Measurements from ENCODE around the gene SNX25.

SNX25 gene

DNA sequence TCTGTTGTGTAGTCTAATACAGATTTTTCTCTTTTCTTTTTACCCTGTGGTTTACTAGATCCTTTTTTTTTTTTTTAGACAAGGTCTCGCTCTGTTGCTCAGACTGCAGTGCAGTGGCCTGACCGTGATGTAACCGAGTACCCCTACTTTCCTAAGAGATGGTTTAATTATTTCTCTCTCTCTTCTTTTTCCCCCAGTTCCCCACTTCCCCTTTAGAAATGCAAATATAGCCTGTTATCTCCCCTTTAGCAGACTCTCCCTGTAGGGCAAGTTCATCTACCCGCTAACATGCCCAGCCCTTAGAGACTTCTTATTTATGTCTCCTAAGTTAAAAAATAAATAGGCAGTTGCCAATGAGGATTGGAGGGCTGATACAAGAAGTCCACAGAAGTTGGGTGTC lies 4.5 kb downstream of the SNX25 start:
- no peak overlapping the region for H3K4me3 ChIP-seq (replicated peaks in 1 of 2; ENCODE audit: low read depth in 2 of 2, low read length in 2 of 2)
- no peak for DNase-seq (ENCODE audit: low read depth in 2 of 2)
- no peak for TF ChIP-seq CTCF (IDR thresholded peaks at IDR 0.05; ENCODE audit: low read depth, low read length)

GRCh38 chr4:185215261-185215660 lies 5.9 kb downstream of the SNX25 start:
- no peak for DNase-seq (ENCODE audit: low read depth in 2 of 2)
- no peak for TF ChIP-seq CTCF (IDR thresholded peaks at IDR 0.05; ENCODE audit: low read depth, low read length)
- H3K4me3 ChIP-seq (replicated peaks in 1 of 2; ENCODE audit: low read depth in 2 of 2, low read length in 2 of 2) = no peak overlapping the region

DNA sequence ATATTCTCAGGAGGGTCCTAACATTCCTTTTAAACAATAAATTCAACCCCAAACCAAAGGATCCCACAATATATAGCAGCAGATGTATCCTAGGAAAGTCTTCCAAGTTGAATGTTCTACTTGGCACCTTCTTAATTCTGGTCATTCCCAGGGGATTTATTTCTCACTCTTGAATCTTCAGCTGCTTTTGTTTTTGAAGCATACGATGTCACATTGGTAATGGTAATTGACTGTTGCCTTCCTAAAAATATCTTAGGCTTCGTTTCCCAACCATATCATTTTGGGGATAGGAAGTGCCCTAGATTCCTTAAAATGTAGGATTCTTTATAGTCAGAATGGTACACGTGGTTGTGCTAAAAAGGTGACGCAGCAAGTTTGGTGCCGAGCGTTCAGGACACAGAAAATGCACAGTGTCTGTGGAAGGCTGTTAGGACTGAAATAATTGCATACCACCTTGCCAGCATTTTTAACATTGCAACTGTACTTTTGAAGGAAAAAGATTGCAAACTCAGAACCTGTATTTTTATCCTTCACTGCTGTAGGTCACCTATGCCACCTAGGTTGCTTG lies 8.1 kb downstream of the SNX25 start:
- no peak overlapping the region for H3K4me3 ChIP-seq (replicated peaks in 1 of 2; ENCODE audit: low read depth in 2 of 2, low read length in 2 of 2)
- TF ChIP-seq CTCF (IDR thresholded peaks at IDR 0.05; ENCODE audit: low read depth, low read length) = no peak
- no peak for DNase-seq (ENCODE audit: low read depth in 2 of 2)

GRCh38 chr4:185218312-185218711 lies 8.9 kb downstream of the SNX25 start:
- no peak for TF ChIP-seq CTCF (IDR thresholded peaks at IDR 0.05; ENCODE audit: low read depth, low read length)
- H3K4me3 ChIP-seq (replicated peaks in 1 of 2; ENCODE audit: low read depth in 2 of 2, low read length in 2 of 2) = no peak overlapping the region
- no peak for DNase-seq (ENCODE audit: low read depth in 2 of 2)

GRCh38 chr4:185219551-185220344 lies 10.3 kb downstream of the SNX25 start:
- DNase-seq (ENCODE audit: low read depth in 2 of 2) = peak; percentile 76 to 86
- H3K4me3 ChIP-seq (replicated peaks in 1 of 2; ENCODE audit: low read depth in 2 of 2, low read length in 2 of 2) = no peak overlapping the region
- no peak for TF ChIP-seq CTCF (IDR thresholded peaks at IDR 0.05; ENCODE audit: low read depth, low read length)

- no peak for TF ChIP-seq CTCF (IDR thresholded peaks at IDR 0.05; ENCODE audit: low read depth, low read length)
- DNase-seq (ENCODE audit: low read depth in 2 of 2) = no peak
- H3K4me3 ChIP-seq (replicated peaks in 1 of 2; ENCODE audit: low read depth in 2 of 2, low read length in 2 of 2) = no peak overlapping the region
These were observed 12.1 kb downstream of the SNX25 start for GRCh38 chr4:185221491-185221890.
